ENCODE results near the gene FRMD4A. TPM values are rescaled to one million over a fixed set of nuclear protein-coding genes. Genes with fewer than 3 reads are reported as not detected.

FRMD4A gene
- total and polyA plus RNA-seq, 12 donors, result 17.4 to 43.4 (median 30.3) TPM

DNA sequence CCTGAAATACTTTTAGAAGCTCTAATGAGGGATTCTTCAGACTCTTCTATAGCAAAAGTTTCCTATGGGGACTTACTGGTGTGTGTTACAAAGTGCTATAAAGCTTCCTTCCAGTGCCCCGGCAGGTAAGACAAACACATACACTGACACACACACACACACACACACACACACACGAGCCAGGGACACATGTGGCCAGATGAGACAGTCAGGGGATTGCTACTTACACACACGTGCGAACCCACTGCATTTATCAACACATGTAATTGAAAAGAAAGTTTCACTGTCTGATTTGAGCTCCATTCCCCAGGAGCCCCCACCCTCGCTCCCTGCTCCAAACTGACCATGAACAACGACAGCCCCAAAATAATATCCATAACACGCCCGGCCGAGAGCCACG, 624.1 kb downstream of the FRMD4A start:
- TF ChIP-seq, protein P1, sequence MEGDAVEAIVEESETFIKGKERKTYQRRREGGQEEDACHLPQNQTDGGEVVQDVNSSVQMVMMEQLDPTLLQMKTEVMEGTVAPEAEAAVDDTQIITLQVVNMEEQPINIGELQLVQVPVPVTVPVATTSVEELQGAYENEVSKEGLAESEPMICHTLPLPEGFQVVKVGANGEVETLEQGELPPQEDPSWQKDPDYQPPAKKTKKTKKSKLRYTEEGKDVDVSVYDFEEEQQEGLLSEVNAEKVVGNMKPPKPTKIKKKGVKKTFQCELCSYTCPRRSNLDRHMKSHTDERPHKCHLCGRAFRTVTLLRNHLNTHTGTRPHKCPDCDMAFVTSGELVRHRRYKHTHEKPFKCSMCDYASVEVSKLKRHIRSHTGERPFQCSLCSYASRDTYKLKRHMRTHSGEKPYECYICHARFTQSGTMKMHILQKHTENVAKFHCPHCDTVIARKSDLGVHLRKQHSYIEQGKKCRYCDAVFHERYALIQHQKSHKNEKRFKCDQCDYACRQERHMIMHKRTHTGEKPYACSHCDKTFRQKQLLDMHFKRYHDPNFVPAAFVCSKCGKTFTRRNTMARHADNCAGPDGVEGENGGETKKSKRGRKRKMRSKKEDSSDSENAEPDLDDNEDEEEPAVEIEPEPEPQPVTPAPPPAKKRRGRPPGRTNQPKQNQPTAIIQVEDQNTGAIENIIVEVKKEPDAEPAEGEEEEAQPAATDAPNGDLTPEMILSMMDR (IDR thresholded peaks at IDR 0.05), result no peak
- intact Hi-C loops (cut with DNase I), result loop anchor here in 4 of 10 donors (2.0 to 5.0 kb wide), 4 partner anchors 22 to 71 kb away; no protein-coding TSS in a partner anchor
- 24 to 30% methylated on average over 10 of the region's 10 CpGs for WGBS, 2 donors
- no peaks in the 10 kb centered on the region for H3K27me3 ChIP-seq
- DNase-seq (no peak), ATAC-seq (peak in 4 of 8 donors; percentile 5 to 23 (median 18))
- no peaks in the 10 kb centered on the region for H3K9me3 ChIP-seq
- peaks cover 0 to 14% (median 0%) of the 10 kb centered on the region in 9 donors for H3K36me3 ChIP-seq
- H3K27ac ChIP-seq, result peak overlapping the region; percentile 44 to 91 (median 84)
- H3K4me1 ChIP-seq, result peaks cover 10 to 90% (median 81%) of the 10 kb centered on the region in 9 donors
- H3K4me3 ChIP-seq, result peak overlapping the region; percentile 7 to 70 (median 63)

DNA sequence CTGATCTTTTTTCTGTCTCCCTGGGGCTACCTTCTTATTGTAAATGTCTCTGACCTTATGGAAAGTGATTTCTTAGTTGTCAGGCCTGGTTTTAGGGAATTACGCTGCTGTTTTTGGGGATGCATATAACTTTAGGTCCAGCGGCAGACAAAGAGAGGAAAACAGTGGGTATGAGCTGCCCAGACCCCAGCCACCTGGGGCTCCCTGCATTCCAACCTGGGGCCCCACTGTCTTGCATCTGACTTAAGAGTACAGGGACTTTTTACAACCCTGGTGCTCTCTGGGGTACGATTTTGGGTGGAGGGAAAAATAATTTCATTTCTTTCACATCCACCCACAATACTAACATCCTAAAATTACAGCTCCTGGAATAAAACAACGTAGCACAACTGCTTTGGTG, 624.5 kb downstream of the FRMD4A start:
- peaks cover 10 to 94% (median 85%) of the 10 kb centered on the region in 9 donors for H3K4me1 ChIP-seq

DNA sequence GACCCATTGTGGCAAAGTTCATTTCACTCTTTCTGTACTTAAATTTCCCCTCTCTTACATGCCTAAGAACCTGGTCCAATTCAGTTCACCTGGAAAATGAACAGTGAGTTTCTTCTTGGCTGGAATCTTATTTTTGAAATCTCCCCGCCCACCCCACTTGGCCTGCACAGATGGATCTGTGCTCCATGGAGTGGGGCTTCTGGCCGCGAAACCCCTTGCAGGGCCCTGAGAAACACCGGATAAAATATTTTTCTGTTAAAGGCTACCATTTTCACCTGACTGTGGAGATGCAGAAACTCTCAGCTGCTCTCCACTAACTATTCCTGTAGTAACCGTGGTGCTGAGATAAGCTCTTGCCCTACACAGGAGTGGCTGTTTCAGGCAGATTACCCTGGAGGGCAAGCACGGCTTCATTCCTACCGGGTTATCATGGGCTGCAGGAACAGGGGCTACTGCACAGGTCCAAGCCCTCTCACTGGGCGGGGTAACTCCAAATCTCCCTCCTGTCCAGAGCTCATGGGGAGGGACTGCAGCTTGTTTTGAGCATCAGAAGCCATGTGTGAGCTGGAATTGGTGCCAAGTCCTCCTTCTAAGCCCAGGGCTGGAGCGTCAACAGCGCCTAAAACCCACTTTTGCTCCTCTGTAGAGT, 625.1 kb downstream of the FRMD4A start:
- Histone ChIP-seq H3K36me3 (peaks cover 0 to 23% (median 7%) of the 10 kb centered on the region in 9 donors), H3K27me3 (no peaks in the 10 kb centered on the region), H3K9me3 (no peaks in the 10 kb centered on the region), H3K4me1 (peaks cover 10 to 91% (median 83%) of the 10 kb centered on the region in 9 donors), H3K27ac (peak overlapping the region in 9 of 10 donors; percentile 36 to 91 (median 85)), H3K4me3 (peak overlapping the region in 9 of 10 donors; percentile 39 to 70 (median 63))
- intact Hi-C loops (cut with DNase I), result loop anchor here in 4 of 10 donors (1.0 to 5.0 kb wide), 5 partner anchors 19 to 72 kb away; no protein-coding TSS in a partner anchor
- TF ChIP-seq, protein P1 (IDR thresholded peaks at IDR 0.05), result no peak
- WGBS, 2 donors, result 43 to 60% methylated on average over 10 of the region's 10 CpGs
- ATAC-seq, result peak; percentile 12 to 77 (median 43)
- peak in 1 of 2 donors; percentile 48 for DNase-seq

More for the DNA sequence above, 624.5 kb downstream of the FRMD4A start:
- DNase-seq, result no peak
- intact Hi-C loops (cut with DNase I), result loop anchor here in 4 of 10 donors (2.0 to 5.0 kb wide), 4 partner anchors 21 to 71 kb away; no protein-coding TSS in a partner anchor
- ATAC-seq, result no peak
- H3K36me3 ChIP-seq, result peaks cover 0 to 18% (median 2%) of the 10 kb centered on the region in 9 donors
- TF ChIP-seq, protein P1 (IDR thresholded peaks at IDR 0.05), result no peak
- H3K27ac ChIP-seq, result peak overlapping the region in 9 of 10 donors; percentile 36 to 91 (median 85)
- H3K27me3 ChIP-seq, result no peaks in the 10 kb centered on the region
- 48 to 59% methylated on average over 4 of the region's 4 CpGs for WGBS, 2 donors
- H3K4me3 ChIP-seq, result peak overlapping the region in 9 of 10 donors; percentile 39 to 70 (median 63)
- no peaks in the 10 kb centered on the region for H3K9me3 ChIP-seq

DNA sequence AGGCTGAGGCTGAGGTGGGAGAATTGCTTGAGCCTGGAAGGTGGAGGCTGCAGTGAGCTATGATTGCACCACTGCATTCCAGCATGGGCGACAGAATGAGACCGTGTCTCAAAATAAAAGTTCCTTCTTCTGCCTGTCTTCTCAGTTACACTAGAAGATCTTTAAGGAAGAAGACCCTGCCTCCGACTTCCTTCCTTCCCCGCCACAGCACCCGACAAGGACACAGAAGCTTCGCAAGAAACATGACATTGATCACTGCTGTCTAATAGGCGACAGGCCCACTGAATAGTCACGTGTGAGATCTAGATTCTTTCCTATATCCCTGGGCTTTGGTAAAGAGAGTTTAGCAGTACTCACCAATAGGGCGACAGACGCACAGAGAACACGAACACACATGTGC, 625.8 kb downstream of the FRMD4A start:
- TF ChIP-seq, protein P1 (IDR thresholded peaks at IDR 0.05), result no peak
- Histone ChIP-seq H3K27me3 (no peaks in the 10 kb centered on the region), H3K27ac (peak overlapping the region in 9 of 10 donors; percentile 0 to 91 (median 83)), H3K9me3 (no peaks in the 10 kb centered on the region), H3K4me3 (peak overlapping the region in 8 of 10 donors; percentile 39 to 70 (median 64)), H3K36me3 (peaks cover 0 to 30% (median 14%) of the 10 kb centered on the region in 9 donors), H3K4me1 (peaks cover 10 to 84% (median 78%) of the 10 kb centered on the region in 9 donors)
- WGBS, 2 donors, result 47 to 55% methylated on average over 11 of the region's 11 CpGs
- intact Hi-C loops (cut with DNase I), result loop anchor here in 4 of 10 donors (1.0 to 5.0 kb wide), 4 partner anchors 19 to 72 kb away; no protein-coding TSS in a partner anchor
- DNase-seq (no peak), ATAC-seq (no peak)

Data from heart right ventricle (tissue), 16 donors.